Heart left ventricle (tissue), 16 donors: ENCODE measurements around the gene APLP1. TPM values are rescaled to one million over a fixed set of nuclear protein-coding genes. Genes with fewer than 3 reads are reported as not detected.

Source experiments
- ATAC-seq, 4 donors: fragments of 200-7000 bp; cut with Tn5 transposase; one replicate each; pipeline ENCODE4 v1.9.1; 2020 to 2022; ENCODE audit warnings: moderate library complexity in 4 of 4, mild to moderate bottlenecking in 3 of 4, moderate number of reproducible peaks in 1 of 4
- DNase-seq, 5 donors: peaks; one replicate each; pipeline ENCODE4 v3.0.0-alpha.2; 2020
- H3K27ac ChIP-seq, 12 donors: fragments of 200-600 bp; sonication (generic) in 4 of 12; one replicate each; pipeline versions ENCODE4 v1.5.0 to v1.8.0; 2016 to 2022; ENCODE audit warnings: mild to moderate bottlenecking in 2 of 12
- H3K27me3 ChIP-seq, 9 donors: fragments of 200-600 bp; sonication (generic) in 2 of 9; one replicate each; pipeline versions ENCODE4 v1.5.1 to v1.8.0; 2016 to 2022; ENCODE audit warnings: mild to moderate bottlenecking in 3 of 9
- H3K36me3 ChIP-seq, 9 donors: fragments of 200-600 bp; sonication (generic) in 2 of 9; one replicate each; pipeline versions ENCODE4 v1.5.0 to v1.8.0; 2018 to 2022; ENCODE audit warnings: mild to moderate bottlenecking in 2 of 9
- H3K4me1 ChIP-seq, 12 donors: fragments of 200-600 bp; sonication (generic) in 4 of 12; one replicate each; pipeline versions ENCODE4 v1.5.0 to v1.8.0; 2016 to 2022; ENCODE audit warnings: mild to moderate bottlenecking in 3 of 12
- H3K4me3 ChIP-seq, 12 donors: fragments of 200-600 bp; sonication (generic) in 4 of 12; one replicate each; pipeline versions ENCODE4 v1.5.0 to v1.8.0; 2017 to 2022; ENCODE audit warnings: mild to moderate bottlenecking in 9 of 12, moderate library complexity in 4 of 12
- H3K9me3 ChIP-seq, 12 donors: fragments of 200-600 bp; sonication (generic) in 4 of 12; one replicate each; pipeline versions ENCODE4 v1.5.0 to v1.8.0; 2016 to 2022; ENCODE audit warnings: mild to moderate bottlenecking in 1 of 12
- CTCF ChIP-seq, 12 donors: fragments of 200-600 bp; sonication (generic) in 4 of 12; IDR thresholded peaks; one replicate each; pipeline versions ENCODE4 v1.5.0 to v1.8.0; 2018 to 2022; ENCODE audit warnings: antibody characterized with exemption in 12 of 12, mild to moderate bottlenecking in 5 of 12
- POLR2A ChIP-seq, 2 donors: fragments of 450-650 bp; IDR thresholded peaks; one replicate each; pipeline ENCODE4 v1.6.1; 2017; ENCODE audit warnings: antibody characterized with exemption in 2 of 2, mild to moderate bottlenecking in 2 of 2, moderate library complexity in 2 of 2
- whole genome bisulfite sequencing, 4 donors: extraction: QIAGEN DNeasy Blood & Tissue Kit in 2 of 4; methylation state at CpG; one replicate each; pipeline versions ENCODE4 v1.1.5 to v1.1.7; 2013 to 2018; 5-methylcytosine and 5-hydroxymethylcytosine counted together
- intact Hi-C, 10 donors: fragments of 100-400 bp; cut with DNase I; formaldehyde crosslinking; loops; one replicate each; pipeline versions ENCODE4 v1.11.1 to v1.14.2; 2022
- polyA plus RNA-seq, 2 donors: library from polyadenylated mRNA; stranded (reverse); fragments of 200-250 nt; gene quantifications; one replicate each; pipeline ENCODE4 v1.2.3, GENCODE V29; 2013
- total RNA-seq, 9 donors: library from RNA; depleted of rRNA in 2 of 9; stranded (reverse); fragments of >200 nt in 2 of 9; fragmentation: NEBNext Ultra II Directional in 3 of 9; extraction: Animal tissue kit (Norgen Biotek cat#: 25700) in 3 of 9; gene quantifications; one replicate each; pipeline versions ENCODE4 v1.1.0 to v1.2.4, GENCODE V29; 2016 to 2023
- donor health status: ischemic (EF 13 %, LVEDD 7.1; RV severe dilation, severe dysfunction).
- donor health status: healthy with polysubstance abuse.
- donor health status: DM: no; HTN: yes; CAD: no.
- donor health status: DM: no; HTN: no; CAD: no.
- donor health status: ischemic (EF 25% LVEDD 6.9; RV normal size, moderate dysfunction).
- donor health status: ischemic (EF 25% LVEDD 5.7; RV mildly dilated, moderate dysfunction).
- donor health status: healthy.
- donor health status: DM: yes; HTN: yes; CAD: no.
- donor health status: ischemic (EF 35%, LVEDD 5.7; RV mildly dilated, moderate dysfunction).
- donor health status: nonischemic (EF 11% LVEDD 7.7; RV severe dilation, severe dysfunction).
- donor health status: DM: yes; HTN: yes; CAD: no.
- donor health status: PGD.
- donor health status: ischemic (EF 29% LVEDD 5.4; RV normal size, mild dysfunction).
- donor health status: nonischemic (EF 23%, LVEDD 6.1; RV moderate dilation, normal function).

The APLP1 gene
- total and polyA plus RNA-seq, 11 donors, result 2.1 to 44.3 (median 24.9) TPM

- DNase-seq, result no peak
- ATAC-seq, result no peak
- WGBS, 4 donors, result 90 to 99% (median 96%) methylated on average over 2 of the region's 2 CpGs
- Histone ChIP-seq H3K4me3 (no peak overlapping the region), H3K36me3 (peaks cover 0 to 89% (median 67%) of the 10 kb centered on the region in 9 donors), H3K4me1 (peaks cover 0 to 22% (median 9%) of the 10 kb centered on the region in 12 donors), H3K27ac (no peak overlapping the region), H3K27me3 (no peaks in the 10 kb centered on the region), H3K9me3 (no peaks in the 10 kb centered on the region)
- TF ChIP-seq POLR2A (IDR thresholded peaks at IDR 0.05), result no peak
- TF ChIP-seq CTCF (IDR thresholded peaks at IDR 0.05), result no peak
- intact Hi-C loops, result no loop called here
Observed at GRCh38 chr19:35894342-35894741, 26.0 kb downstream of the APLP1 start.

- Histone ChIP-seq H3K36me3 (peaks cover 0 to 72% (median 56%) of the 10 kb centered on the region in 9 donors), H3K4me1 (peaks cover 0 to 27% (median 9%) of the 10 kb centered on the region in 12 donors), H3K9me3 (no peaks in the 10 kb centered on the region), H3K27me3 (no peaks in the 10 kb centered on the region), H3K4me3 (no peak overlapping the region), H3K27ac (no peak overlapping the region)
- no peak for TF ChIP-seq POLR2A (IDR thresholded peaks at IDR 0.05)
- no peak for TF ChIP-seq CTCF (IDR thresholded peaks at IDR 0.05)
- DNase-seq, result no peak
- no peak for ATAC-seq
- intact Hi-C loops, result loop anchor here in 1 of 10 donors (5.0 kb wide), 1 partner anchor 36 kb away; no protein-coding TSS in a partner anchor
- 91 to 93% (median 92%) methylated on average over 16 to 21 of the region's 21 CpGs for WGBS, 4 donors
Observed at GRCh38 chr19:35895911-35896642, 27.7 kb downstream of the APLP1 start.

GRCh38 chr19:35896643-35897040 is 28.3 kb downstream of the APLP1 start:
- Histone ChIP-seq H3K4me1 (peaks cover 0 to 33% (median 10%) of the 10 kb centered on the region in 12 donors), H3K27ac (no peak overlapping the region), H3K36me3 (peaks cover 0 to 66% (median 52%) of the 10 kb centered on the region in 9 donors), H3K9me3 (no peaks in the 10 kb centered on the region), H3K4me3 (no peak overlapping the region), H3K27me3 (no peaks in the 10 kb centered on the region)
- DNase-seq (no peak), ATAC-seq (no peak)
- no peak for TF ChIP-seq POLR2A (IDR thresholded peaks at IDR 0.05)
- TF ChIP-seq CTCF (IDR thresholded peaks at IDR 0.05), result no peak
- intact Hi-C loops, result loop anchor here in 1 of 10 donors (5.0 kb wide), 1 partner anchor 36 kb away; no protein-coding TSS in a partner anchor
- 93 to 96% (median 95%) methylated on average over 10 to 13 of the region's 13 CpGs for WGBS, 4 donors

GRCh38 chr19:35897706-35898451 is 29.5 kb downstream of the APLP1 start:
- no peaks in the 10 kb centered on the region for H3K9me3 ChIP-seq
- DNase-seq (no peak), ATAC-seq (no peak)
- H3K36me3 ChIP-seq, result peaks cover 0 to 55% (median 40%) of the 10 kb centered on the region in 9 donors
- H3K4me1 ChIP-seq, result peaks cover 0 to 43% (median 10%) of the 10 kb centered on the region in 12 donors
- H3K27ac ChIP-seq, result peak overlapping the region in 11 of 12 donors; percentile 15 to 89 (median 79)
- intact Hi-C loops, result loop anchor here in 1 of 10 donors (5.0 kb wide), 1 partner anchor 34 kb away; no protein-coding TSS in a partner anchor
- 91 to 95% (median 93%) methylated on average over 13 of the region's 13 CpGs for WGBS, 4 donors
- H3K4me3 ChIP-seq, result peak overlapping the region in 10 of 12 donors; percentile 56 to 80 (median 68)
- TF ChIP-seq POLR2A (IDR thresholded peaks at IDR 0.05), result no peak
- no peak for TF ChIP-seq CTCF (IDR thresholded peaks at IDR 0.05)
- H3K27me3 ChIP-seq, result no peaks in the 10 kb centered on the region
